OCI-LY3 (cell line): Measurements from ENCODE around the gene CHD5.
A peak's percentile ranks its signal among the peaks of the same experiment; 100 is the strongest.

Source experiments
- H2AFZ ChIP-seq: fragments of 200-600, 300-600 bp; shearing (Covaris generic); 2 replicates; pipeline ENCODE4 v1.6.0; 2014; ENCODE audit warnings: antibody characterized with exemption, low read depth, low read length
- H3K27ac ChIP-seq: fragments of 200-600, 300-600 bp; sonication (generic); 2 replicates; pipeline ENCODE4 v1.5.1; 2014; ENCODE audit warnings: mild to moderate bottlenecking, low read length, moderate library complexity, mixed read lengths
- H3K27me3 ChIP-seq: fragments of 200-600, 300-600 bp; sonication (generic); 2 replicates; pipeline ENCODE4 v1.6.1; 2014; ENCODE audit warnings: low read depth, low read length, mixed read lengths
- H3K36me3 ChIP-seq: fragments of 200-600, 300-600 bp; sonication (generic); replicated peaks from 2 replicates; pipeline ENCODE3; 2014; ENCODE audit warnings: low read depth, low read length, mixed read lengths
- H3K4me1 ChIP-seq: fragments of 300-600, 200-600 bp; sonication (generic); 2 replicates; pipeline ENCODE4 v1.6.1; 2014; ENCODE audit warnings: low read length, mixed read lengths
- H3K4me2 ChIP-seq: fragments of 200-600, 300-600 bp; sonication (generic); 2 replicates; pipeline ENCODE4 v1.6.1; 2014; ENCODE audit warnings: low read length, mixed read lengths
- H3K4me3 ChIP-seq: fragments of 300-600, 200-600 bp; sonication (generic); 2 replicates; pipeline ENCODE4 v1.5.1; 2014; ENCODE audit warnings: antibody characterized with exemption, mild to moderate bottlenecking, low read length, moderate library complexity
- H3K79me2 ChIP-seq: fragments of 300-600, 200-600 bp; shearing (Covaris generic); 2 replicates; pipeline ENCODE4 v1.6.1; 2014; ENCODE audit warnings: mild to moderate bottlenecking, low read length, mixed read lengths
- H3K9ac ChIP-seq: fragments of 300-600, 200-600 bp; shearing (Covaris generic); 2 replicates; pipeline ENCODE4 v1.6.0; 2014; ENCODE audit warnings: mild to moderate bottlenecking, low read length, moderate library complexity
- H3K9me3 ChIP-seq: fragments of 200-600, 300-600 bp; shearing (Covaris generic); 2 replicates; pipeline ENCODE4 v1.6.1; 2014; ENCODE audit warnings: low read length, mixed read lengths; ENCODE audit not compliant: insufficient read depth
- H4K20me1 ChIP-seq: fragments of 200-600, 300-600 bp; sonication (generic); 2 replicates; pipeline ENCODE4 v1.6.1; 2016; ENCODE audit warnings: low read length, mixed read lengths; ENCODE audit not compliant: insufficient read depth
- EZH2phosphoT487 ChIP-seq: fragments of 200-600 bp; shearing (Covaris generic); IDR thresholded peaks from 2 replicates; pipeline ENCODE4 v1.6.1; 2018; ENCODE audit warnings: antibody characterized with exemption, mixed run types, low read depth
- TF ChIP-seq, protein P1 (sequence below): fragments of 200-600, 300-600 bp; sonication (generic); IDR thresholded peaks from 2 replicates; pipeline ENCODE4 v1.5.1; 2014; ENCODE audit warnings: antibody characterized with exemption, low read length, low read depth

CHD5 gene

GRCh38 chr1:6200188-6200809 lies 20.2 kb upstream of the CHD5 start:
- Histone ChIP-seq H3K4me1 (peaks cover 20% of the 10 kb centered on the region), H3K9me3 (no peaks in the 10 kb centered on the region), H3K27me3 (no peaks in the 10 kb centered on the region), H3K79me2 (peaks cover 48% of the 10 kb centered on the region), H2AFZ (peak overlapping the region; percentile 84; the same call in 1 of the 2 replicates), H3K9ac (peak overlapping the region; percentile 87), H3K4me2 (peak overlapping the region; percentile 96), H3K4me3 (peak overlapping the region; percentile 100), H3K27ac (peak overlapping the region; percentile 77), H4K20me1 (peaks cover 10% of the 10 kb centered on the region; the same call in 1 of the 2 replicates), H3K36me3 (peaks cover 23% of the 10 kb centered on the region)
- no peak for TF ChIP-seq EZH2phosphoT487
- TF ChIP-seq, protein P1, sequence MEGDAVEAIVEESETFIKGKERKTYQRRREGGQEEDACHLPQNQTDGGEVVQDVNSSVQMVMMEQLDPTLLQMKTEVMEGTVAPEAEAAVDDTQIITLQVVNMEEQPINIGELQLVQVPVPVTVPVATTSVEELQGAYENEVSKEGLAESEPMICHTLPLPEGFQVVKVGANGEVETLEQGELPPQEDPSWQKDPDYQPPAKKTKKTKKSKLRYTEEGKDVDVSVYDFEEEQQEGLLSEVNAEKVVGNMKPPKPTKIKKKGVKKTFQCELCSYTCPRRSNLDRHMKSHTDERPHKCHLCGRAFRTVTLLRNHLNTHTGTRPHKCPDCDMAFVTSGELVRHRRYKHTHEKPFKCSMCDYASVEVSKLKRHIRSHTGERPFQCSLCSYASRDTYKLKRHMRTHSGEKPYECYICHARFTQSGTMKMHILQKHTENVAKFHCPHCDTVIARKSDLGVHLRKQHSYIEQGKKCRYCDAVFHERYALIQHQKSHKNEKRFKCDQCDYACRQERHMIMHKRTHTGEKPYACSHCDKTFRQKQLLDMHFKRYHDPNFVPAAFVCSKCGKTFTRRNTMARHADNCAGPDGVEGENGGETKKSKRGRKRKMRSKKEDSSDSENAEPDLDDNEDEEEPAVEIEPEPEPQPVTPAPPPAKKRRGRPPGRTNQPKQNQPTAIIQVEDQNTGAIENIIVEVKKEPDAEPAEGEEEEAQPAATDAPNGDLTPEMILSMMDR: no peak

GRCh38 chr1:6199298-6200187 lies 19.4 kb upstream of the CHD5 start, which contains the start of gene RPL22:
RPL22 (minus strand) TSS chr1:6199595; CDS start chr1:6199573, 22 bp downstream.
- H2AFZ ChIP-seq: peak within 1 kb of the TSS; percentile 84
- H3K9me3 ChIP-seq: no peaks in the 10 kb centered on the region
- TF ChIP-seq EZH2phosphoT487: no peak
- TF ChIP-seq, protein P1: no peak
- H3K36me3 ChIP-seq: peaks cover 23% of the 10 kb centered on the region
- H3K4me1 ChIP-seq: peaks cover 20% of the 10 kb centered on the region
- H3K79me2 ChIP-seq: peaks cover 51% of the 10 kb centered on the region
- peak within 1 kb of the TSS; percentile 96 for H3K9ac ChIP-seq
- peaks cover 10% of the 10 kb centered on the region; the same call in 1 of the 2 replicates for H4K20me1 ChIP-seq
- peak within 1 kb of the TSS; percentile 96 for H3K4me2 ChIP-seq
- no peaks in the 10 kb centered on the region for H3K27me3 ChIP-seq
- H3K27ac ChIP-seq: peak within 1 kb of the TSS; percentile 77
- peak within 1 kb of the TSS; percentile 100 for H3K4me3 ChIP-seq

- H3K4me1 ChIP-seq: peaks cover 20% of the 10 kb centered on the region
- peak overlapping the region; percentile 96 for H3K4me2 ChIP-seq
- no peaks in the 10 kb centered on the region for H3K9me3 ChIP-seq
- H3K27ac ChIP-seq: peak overlapping the region; percentile 68
- peak overlapping the region; percentile 96 for H3K9ac ChIP-seq
- peak overlapping the region; percentile 100 for H3K4me3 ChIP-seq
- no peak overlapping the region for H2AFZ ChIP-seq
- TF ChIP-seq, protein P1: no peak
- TF ChIP-seq EZH2phosphoT487: no peak
- H3K79me2 ChIP-seq: peaks cover 59% of the 10 kb centered on the region
- H3K36me3 ChIP-seq: peaks cover 26% of the 10 kb centered on the region
- H3K27me3 ChIP-seq: no peaks in the 10 kb centered on the region
- H4K20me1 ChIP-seq: peaks cover 10% of the 10 kb centered on the region; the same call in 1 of the 2 replicates
Observed at GRCh38 chr1:6198646-6199297, 18.7 kb upstream of the CHD5 start.
